AG08395 (cell line): ENCODE measurements around the gene PTP4A1.

Experiments
- DNase-seq: peaks from one replicate; pipeline ENCODE4 v3.0.0; 2012; ENCODE audit warnings: mixed read lengths, low spot score

PTP4A1 gene

DNA sequence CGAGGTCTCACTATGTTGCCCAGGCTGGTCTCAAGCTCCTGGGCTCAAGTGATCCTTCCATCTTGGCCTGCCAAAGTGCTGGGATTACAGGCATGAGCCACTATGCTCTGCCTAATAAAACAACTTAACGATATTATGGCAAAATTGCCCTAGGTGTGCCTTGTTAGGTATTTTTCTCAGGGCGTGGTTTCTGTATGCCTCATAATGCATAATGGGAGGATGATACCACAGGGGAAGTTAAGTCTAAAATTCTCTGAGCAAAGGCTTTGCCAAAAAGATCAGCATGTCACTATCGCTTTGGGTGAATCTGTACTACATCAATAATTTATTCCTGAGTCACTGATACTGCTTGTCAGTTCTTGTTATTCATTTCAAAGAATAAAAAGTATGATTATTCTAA lies 15.9 kb upstream of the PTP4A1 start:
- DNase-seq = no peak

GRCh38 chr6:63558278-63558677 lies 14.0 kb upstream of the PTP4A1 start:
- DNase-seq = no peak

DNA sequence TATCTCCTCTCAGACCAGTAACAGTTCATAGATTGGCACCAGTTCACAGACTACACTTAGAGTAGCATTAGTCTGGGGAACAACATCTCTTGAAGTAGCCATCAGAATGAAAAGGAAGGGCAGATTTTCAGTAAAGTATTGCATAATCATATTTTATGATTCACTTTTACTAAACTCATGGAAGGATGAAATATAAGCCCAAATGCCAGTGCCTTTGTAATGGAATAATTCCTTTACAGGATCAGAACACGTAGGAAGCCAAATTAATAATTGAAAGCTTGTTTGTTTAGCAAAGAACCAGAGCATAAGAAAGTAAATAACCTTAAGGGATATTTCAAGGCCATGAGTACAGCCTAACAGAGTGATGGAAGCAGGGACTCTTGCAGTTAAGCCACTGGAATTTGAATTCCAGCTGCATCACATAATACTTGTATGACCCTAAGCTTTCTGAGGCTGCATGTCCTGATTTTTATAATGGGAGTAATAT lies 11.4 kb upstream of the PTP4A1 start:
- peak; percentile 11 for DNase-seq

DNA sequence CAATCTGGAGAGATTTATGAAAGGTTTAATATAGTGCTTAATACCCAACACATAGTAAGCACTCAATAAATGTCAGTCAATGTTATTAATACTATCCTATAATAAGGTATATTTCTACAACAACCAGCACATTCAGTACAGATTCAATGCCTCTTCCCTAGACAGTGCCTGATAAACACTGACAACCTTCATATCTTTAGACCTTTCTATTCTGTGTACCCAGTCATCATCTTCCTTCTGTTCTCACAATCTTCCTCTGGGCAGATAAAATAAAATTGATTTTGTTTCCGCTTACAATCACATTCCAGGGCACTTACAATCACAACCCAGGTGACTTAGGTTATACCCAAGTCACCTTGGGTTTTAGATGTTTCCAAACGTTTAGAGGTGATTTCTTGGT lies 11.0 kb upstream of the PTP4A1 start:
- no peak for DNase-seq

DNA sequence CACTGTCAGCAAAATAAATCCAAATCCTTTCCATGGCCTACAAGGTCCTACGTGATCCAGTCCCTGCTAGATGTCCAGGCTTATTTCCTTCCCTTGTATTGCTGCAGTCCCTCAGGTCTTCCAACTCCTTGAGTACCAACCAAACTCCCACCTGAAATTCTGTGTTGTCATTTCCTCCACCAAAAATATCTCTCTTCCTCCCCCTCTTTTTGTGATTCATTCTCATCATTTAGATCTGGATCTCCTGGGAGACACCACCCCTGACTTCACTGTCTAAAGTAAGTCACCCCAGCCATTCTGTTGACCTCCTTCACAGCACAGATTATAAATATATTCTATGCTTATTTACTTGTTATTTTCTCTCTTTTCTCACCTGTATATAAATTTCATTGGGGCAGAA lies 9.0 kb upstream of the PTP4A1 start:
- no peak for DNase-seq

DNA sequence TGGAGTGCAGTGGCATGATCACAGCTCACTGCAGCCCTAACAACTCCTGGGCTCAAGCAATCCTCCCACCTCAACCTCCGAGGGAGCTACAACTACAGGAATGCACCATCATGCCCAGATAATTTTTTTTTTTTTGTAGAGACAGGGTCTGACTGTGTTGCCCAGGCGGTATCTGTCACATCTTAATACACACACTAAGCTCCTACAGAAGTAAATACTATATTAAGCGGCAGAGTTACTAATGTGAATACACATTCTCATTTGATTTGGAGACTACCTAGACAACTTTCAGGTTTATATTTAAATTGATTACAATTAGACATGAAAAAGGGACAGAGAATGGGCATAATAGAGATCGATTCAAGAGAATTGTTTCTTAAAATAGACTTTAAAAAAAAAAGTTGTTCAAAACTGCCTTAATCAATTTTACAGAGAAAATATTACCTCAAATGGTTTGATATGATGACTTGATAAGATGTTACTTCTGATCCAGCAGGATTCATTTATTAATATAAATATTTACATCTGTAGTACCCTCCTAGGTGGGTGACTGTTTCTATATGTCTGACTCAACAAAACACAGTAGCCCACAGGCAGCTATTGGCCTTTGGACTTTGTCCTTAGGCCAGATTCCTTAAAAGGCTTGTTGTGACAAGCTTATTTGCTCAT lies 7.1 kb upstream of the PTP4A1 start:
- no peak for DNase-seq

GRCh38 chr6:63565727-63566596 lies 6.3 kb upstream of the PTP4A1 start:
- DNase-seq = no peak

- DNase-seq = no peak
Measured at GRCh38 chr6:63567966-63568365, 4.3 kb upstream of the PTP4A1 start.

- DNase-seq = peak; percentile 51
Measured at GRCh38 chr6:63571361-63572043, 778 bp upstream of the PTP4A1 start.

DNA sequence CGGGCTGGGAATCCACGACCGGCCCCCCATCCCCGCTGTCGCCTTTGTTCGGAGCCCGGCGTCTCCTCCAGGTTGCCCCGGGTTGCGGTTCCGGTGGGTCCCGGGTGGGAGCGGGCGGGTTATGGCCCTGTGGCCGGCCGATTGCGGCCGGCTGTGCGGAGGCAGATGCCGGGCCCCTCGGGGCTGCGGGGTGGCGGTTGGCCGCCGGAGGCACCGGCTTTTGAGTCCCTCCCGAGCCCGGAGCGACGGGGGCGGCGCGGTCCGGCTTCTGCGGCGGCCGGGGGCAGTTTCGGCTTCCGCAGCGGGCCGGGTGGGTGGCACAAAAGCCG lies 431 bp downstream of the PTP4A1 start:
- no peak for DNase-seq

DNA sequence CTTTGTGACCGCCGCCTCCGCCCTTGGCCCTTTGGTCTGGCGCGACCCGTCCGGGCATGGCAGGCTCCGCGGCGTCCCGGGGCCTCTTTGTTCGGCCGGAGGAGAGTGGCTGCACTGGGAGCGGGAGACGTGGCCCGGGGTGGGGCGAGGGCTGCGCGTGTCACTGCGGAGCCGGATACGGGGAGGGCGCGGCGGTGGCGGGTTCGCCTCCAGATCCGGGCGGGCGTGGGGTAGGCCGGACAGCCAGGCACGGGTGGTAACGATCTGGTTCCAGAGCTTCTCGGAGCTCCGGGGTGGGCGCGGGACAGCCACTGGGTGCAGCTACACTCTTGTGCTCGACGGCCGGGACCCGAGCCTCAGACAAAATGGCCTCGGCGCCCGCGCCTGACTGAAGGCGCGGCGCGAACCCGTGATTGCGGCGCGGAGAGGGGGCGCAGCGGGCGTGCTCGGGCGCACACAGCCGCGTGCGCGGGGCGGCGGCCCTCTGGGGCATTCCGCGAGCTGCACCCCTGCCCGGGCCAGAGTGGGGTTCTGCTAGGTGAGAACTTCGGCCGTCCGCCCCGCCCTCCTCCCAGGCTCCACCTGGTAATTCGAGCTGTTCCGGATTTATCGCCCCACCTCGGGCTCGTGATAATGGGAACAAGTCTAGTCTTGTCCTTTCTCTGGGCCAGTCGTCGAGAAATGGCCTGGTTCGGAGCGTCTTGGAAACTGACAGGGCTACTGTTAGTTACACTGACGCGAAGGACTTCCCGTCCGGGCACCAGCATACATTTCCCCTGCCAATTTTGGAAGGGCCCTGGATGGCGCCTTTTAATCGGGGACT lies 1.0 kb downstream of the PTP4A1 start:
- peak; percentile 52 for DNase-seq

DNA sequence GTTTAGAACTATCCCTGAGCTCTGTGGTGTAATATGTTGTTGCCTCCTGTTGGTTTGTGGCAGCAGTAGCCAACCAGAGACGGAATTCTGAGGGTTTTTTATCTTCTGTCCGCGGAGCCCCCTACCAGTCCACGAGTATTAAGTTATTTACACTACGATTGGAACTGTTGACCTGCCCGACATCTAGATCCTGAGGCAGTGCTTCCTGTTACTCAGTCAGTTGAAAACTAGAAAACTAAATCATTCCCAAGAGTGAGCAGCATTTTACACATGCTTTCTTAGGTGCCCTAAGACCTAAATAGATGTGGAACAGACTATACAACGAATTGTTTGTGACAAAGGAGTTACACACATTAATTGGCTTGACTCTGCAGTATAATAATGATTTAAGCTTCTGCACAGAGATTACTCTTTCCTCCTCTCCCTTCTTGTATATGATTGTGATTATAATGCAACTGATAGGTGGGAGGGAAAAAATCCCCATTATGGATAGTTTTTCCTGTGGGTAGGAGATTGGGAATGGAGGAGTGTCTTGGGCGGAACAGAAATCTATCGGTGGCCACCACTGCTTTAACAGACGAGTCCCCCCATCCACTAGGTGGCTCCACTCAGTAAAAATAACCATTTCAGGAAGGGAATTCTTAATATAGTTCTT lies 1.7 kb downstream of the PTP4A1 start:
- DNase-seq = peak; percentile 13

- DNase-seq = no peak
Measured at GRCh38 chr6:63574554-63574900, 2.2 kb downstream of the PTP4A1 start.

GRCh38 chr6:63576147-63576772 lies 4.0 kb downstream of the PTP4A1 start:
- no peak for DNase-seq

- DNase-seq = no peak
Measured at GRCh38 chr6:63576985-63577712, 4.9 kb downstream of the PTP4A1 start.

DNA sequence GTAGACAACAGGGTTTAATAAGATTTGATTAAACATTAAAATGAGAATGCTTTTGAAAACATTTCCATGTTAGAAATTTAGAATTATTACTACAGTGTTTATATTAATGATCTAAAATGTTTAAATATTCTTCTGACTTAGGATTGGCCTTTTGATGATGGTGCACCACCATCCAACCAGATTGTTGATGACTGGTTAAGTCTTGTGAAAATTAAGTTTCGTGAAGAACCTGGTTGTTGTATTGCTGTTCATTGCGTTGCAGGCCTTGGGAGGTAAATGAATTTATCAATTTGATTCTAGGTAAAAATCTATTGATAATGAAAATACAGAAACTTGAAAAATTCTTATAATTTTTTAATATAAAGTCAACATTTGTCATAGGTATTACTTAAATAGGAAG lies 6.5 kb downstream of the PTP4A1 start:
- no peak for DNase-seq

DNA sequence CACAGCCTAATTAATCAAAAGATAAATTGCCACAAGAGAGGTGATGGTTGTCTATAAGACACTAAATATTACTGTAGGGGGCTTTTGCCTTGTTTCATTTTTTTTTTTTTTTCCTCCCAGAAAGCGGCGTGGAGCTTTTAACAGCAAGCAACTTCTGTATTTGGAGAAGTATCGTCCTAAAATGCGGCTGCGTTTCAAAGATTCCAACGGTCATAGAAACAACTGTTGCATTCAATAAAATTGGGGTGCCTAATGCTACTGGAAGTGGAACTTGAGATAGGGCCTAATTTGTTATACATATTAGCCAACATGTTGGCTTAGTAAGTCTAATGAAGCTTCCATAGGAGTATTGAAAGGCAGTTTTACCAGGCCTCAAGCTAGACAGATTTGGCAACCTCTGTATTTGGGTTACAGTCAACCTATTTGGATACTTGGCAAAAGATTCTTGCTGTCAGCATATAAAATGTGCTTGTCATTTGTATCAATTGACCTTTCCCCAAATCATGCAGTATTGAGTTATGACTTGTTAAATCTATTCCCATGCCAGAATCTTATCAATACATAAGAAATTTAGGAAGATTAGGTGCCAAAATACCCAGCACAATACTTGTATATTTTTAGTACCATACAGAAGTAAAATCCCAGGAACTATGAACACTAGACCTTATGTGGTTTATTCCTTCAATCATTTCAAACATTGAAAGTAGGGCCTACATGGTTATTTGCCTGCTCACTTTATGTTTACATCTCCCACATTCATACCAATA lies 7.8 kb downstream of the PTP4A1 start:
- DNase-seq = no peak

GRCh38 chr6:63580704-63580961 lies 8.4 kb downstream of the PTP4A1 start:
- no peak for DNase-seq

GRCh38 chr6:63581355-63582013 lies 9.2 kb downstream of the PTP4A1 start:
- no peak for DNase-seq
